HepG2 (cell line): ENCODE results near the gene CHAF1A. TPM values are rescaled to one million over a fixed set of nuclear protein-coding genes. Genes with fewer than 3 reads are reported as not detected.

ENCODE experiments used
- AHDC1 ChIP-seq: sonication (generic); formaldehyde crosslinking; IDR thresholded peaks from 2 replicates; pipeline ENCODE4 v1.5.1; 2020; ENCODE audit warnings: mild to moderate bottlenecking, missing genetic modification reagents, borderline replicate concordance
- BRCA1 ChIP-seq: sonication (generic); formaldehyde crosslinking; IDR thresholded peaks from 2 replicates; pipeline ENCODE4 v1.4.0; 2020; ENCODE audit warnings: missing genetic modification reagents
- CCAR2 ChIP-seq: fragments of 200-400 bp; formaldehyde crosslinking; optimal IDR thresholded peaks from 2 replicates; pipeline ENCODE3; 2018; ENCODE audit warnings: low read depth, mild to moderate bottlenecking, low read length, moderate library complexity
- CENPT ChIP-seq: sonication (generic); formaldehyde crosslinking; IDR thresholded peaks from 2 replicates; pipeline ENCODE4 v1.8.0; 2022; ENCODE audit warnings: low read depth, mild to moderate bottlenecking, moderate library complexity, missing genetic modification reagents
- KDM6A ChIP-seq: IDR thresholded peaks from 2 replicates; pipeline ENCODE4 v1.6.1; 2016; ENCODE audit warnings: low read depth
- MEIS2 ChIP-seq: sonication (generic); formaldehyde crosslinking; IDR thresholded peaks from 2 replicates; pipeline ENCODE4 v1.9.0; 2021; ENCODE audit warnings: mild to moderate bottlenecking, missing genetic modification reagents
- MTA1 ChIP-seq: sonication (generic); formaldehyde crosslinking; IDR thresholded peaks from 2 replicates; pipeline ENCODE4 v1.4.0; 2020; ENCODE audit warnings: missing genetic modification reagents, mild to moderate bottlenecking, borderline replicate concordance
- MYNN ChIP-seq: sonication (generic); formaldehyde crosslinking; IDR thresholded peaks from 2 replicates; pipeline ENCODE4 v1.4.0; 2020; ENCODE audit warnings: mild to moderate bottlenecking, low read depth, missing genetic modification reagents
- NPAS2 ChIP-seq: sonication (generic); formaldehyde crosslinking; IDR thresholded peaks from 2 replicates; pipeline ENCODE4 v1.8.0; 2022; ENCODE audit warnings: mild to moderate bottlenecking, missing genetic modification reagents, borderline replicate concordance
- NR2F2 ChIP-seq: IDR thresholded peaks from 2 replicates; pipeline ENCODE4 v1.6.1; 2012; ENCODE audit warnings: low read depth, inconsistent platforms, borderline replicate concordance
- PATZ1 ChIP-seq: sonication (generic); formaldehyde crosslinking; IDR thresholded peaks from 2 replicates; pipeline ENCODE4 v1.4.0; 2020; ENCODE audit warnings: missing genetic modification reagents
- PBX3 ChIP-seq: sonication (generic); formaldehyde crosslinking; IDR thresholded peaks from 2 replicates; pipeline ENCODE4 v1.8.1; 2023; ENCODE audit warnings: missing genetic modification reagents, inconsistent platforms, borderline replicate concordance
- PRPF4 ChIP-seq: fragments of 200-400 bp; formaldehyde crosslinking; IDR thresholded peaks from 2 replicates; pipeline ENCODE4 v1.6.1; 2016; ENCODE audit warnings: low read length, low read depth; ENCODE audit not compliant: poor library complexity, severe bottlenecking
- RBFOX2 ChIP-seq: fragments of 200-400 bp; formaldehyde crosslinking; IDR thresholded peaks from 2 replicates; pipeline ENCODE4 v1.6.1; 2017; ENCODE audit warnings: low read depth, mild to moderate bottlenecking, low read length
- RBM22 ChIP-seq: fragments of 200-400 bp; formaldehyde crosslinking; optimal IDR thresholded peaks from 2 replicates; pipeline ENCODE3; 2017; ENCODE audit warnings: mild to moderate bottlenecking, low read length, moderate library complexity
- RNF2 ChIP-seq: fragments of 450-650 bp; conservative IDR thresholded peaks from 2 replicates; pipeline ENCODE4 v1.6.1; 2016; ENCODE audit warnings: low read depth
- ZGPAT ChIP-seq: IDR thresholded peaks from 2 replicates; pipeline ENCODE4 v1.6.1; 2016; ENCODE audit warnings: mild to moderate bottlenecking
- ZNF3 ChIP-seq: IDR thresholded peaks from 2 replicates; pipeline ENCODE4 v1.7.0; 2017; ENCODE audit warnings: inconsistent platforms
- ZNF572 ChIP-seq: sonication (generic); formaldehyde crosslinking; IDR thresholded peaks from 2 replicates; pipeline ENCODE4 v1.5.1; 2020; ENCODE audit warnings: mild to moderate bottlenecking, missing genetic modification reagents
- polyA plus RNA-seq, 8 experiments: library from polyadenylated mRNA; depleted of rRNA in 3 of 8; stranded (reverse) in 7 of 8; unstranded in 1 of 8; fragments of >200 nt; fragmentation: Illumina TruSeq in 4 of 8; extraction: Trizol in 4 of 8; gene quantifications; 2 replicates each; pipeline versions ENCODE4 v1.2.1 to v1.2.3, GENCODE V29; 2011 to 2016; ENCODE audit warnings: low read depth in 4 of 8, missing spikeins in 1 of 8, mixed read lengths in 1 of 8; ENCODE audit not compliant: insufficient read depth in 1 of 8
- total RNA-seq, 5 experiments: library from RNA; depleted of rRNA; stranded (reverse); fragments of >200 nt; fragmentation: Illumina TruSeq; extraction: Trizol; gene quantifications; 2 replicates each; pipeline ENCODE4 v1.2.3, GENCODE V29; 2016; ENCODE audit warnings: low read depth in 1 of 5

CHAF1A gene
- total and polyA plus RNA-seq, 2 of the 13 experiments (the other 11 are each of a cell fraction or from before 2014, with no cell fraction given), result 11.0 to 34.8 TPM

GRCh38 chr19:4375164-4376027 is 27.0 kb upstream of the CHAF1A start (continued):
- TF ChIP-seq AHDC1 (CRISPR knock-in tag) (0 out of 2 replicates have a peak, but pooled peaks have one; percentile 1), ZGPAT (CRISPR knock-in tag) (peak; percentile 2; the same call in 1 of the 2 replicates), CENPT (CRISPR knock-in tag) (no peak), PBX3 (CRISPR knock-in tag) (no peak), PATZ1 (CRISPR knock-in tag) (peak; percentile 71; the same call in 1 of the 2 replicates), ZNF3 (CRISPR knock-in tag) (no peak), RBM22 (peak; percentile 21), MEIS2 (CRISPR knock-in tag) (no peak), NR2F2 (peak; percentile 34; the same call in 1 of the 2 replicates), MYNN (CRISPR knock-in tag) (no peak), CCAR2 (no peak), PRPF4 (peak; percentile 50), KDM6A (0 out of 2 replicates have a peak, but pooled peaks have one; percentile 15), RNF2 (no peak), MTA1 (CRISPR knock-in tag) (0 out of 2 replicates have a peak, but pooled peaks have one; percentile 50), BRCA1 (CRISPR knock-in tag) (no peak), NPAS2 (no peak), ZNF572 (CRISPR knock-in tag) (no peak), RBFOX2 (no peak)
